Peyer's patch (tissue), 4 donors: ENCODE results near the gene ITPRIPL1. TPM values are rescaled to one million over a fixed set of nuclear protein-coding genes. Genes with fewer than 3 reads are reported as not detected.

Experiments used
- DNase-seq, 3 donors: peaks; one replicate each; pipeline ENCODE4 v3.0.0-alpha.2; 2017 to 2019
- H3K27ac ChIP-seq, 4 donors: fragments of 200-600 bp; sonication (generic); one replicate each; pipeline ENCODE4 v1.5.1; 2016 to 2019
- H3K27me3 ChIP-seq, 2 donors: fragments of 200-600 bp; sonication (generic); one replicate each; pipeline ENCODE4 v1.5.1; 2019
- H3K36me3 ChIP-seq, 3 donors: fragments of 200-600 bp; sonication (generic); one replicate each; pipeline ENCODE4 v1.5.1; 2016 to 2019
- H3K4me1 ChIP-seq, 4 donors: fragments of 200-600 bp; sonication (generic); one replicate each; pipeline ENCODE4 v1.5.1; 2016 to 2019
- H3K4me3 ChIP-seq, 4 donors: fragments of 200-600 bp; sonication (generic); 1 replicate in 3 of 4; 2 replicates in 1 of 4; pipeline ENCODE4 v1.5.1; 2016 to 2019; ENCODE audit warnings: mild to moderate bottlenecking in 1 of 4
- H3K9me3 ChIP-seq, 4 donors: fragments of 200-600 bp; sonication (generic); one replicate each; pipeline ENCODE4 v1.5.1; 2016 to 2019; ENCODE audit warnings: mild to moderate bottlenecking in 1 of 4
- CTCF ChIP-seq, 6 experiments: fragments of 450-650 bp in 4 of 6; fragments of 200-600 bp in 2 of 6; sonication (generic) in 1 of 6; IDR thresholded peaks; one replicate each; pipeline ENCODE4 v1.5.1; 2017 to 2019; ENCODE audit warnings: antibody characterized with exemption in 6 of 6, mild to moderate bottlenecking in 3 of 6, moderate library complexity in 1 of 6
- POLR2A ChIP-seq, 2 donors: fragments of 450-650 bp; IDR thresholded peaks; one replicate each; pipeline ENCODE4 v1.5.1; 2017; ENCODE audit warnings: antibody characterized with exemption in 2 of 2, mild to moderate bottlenecking in 2 of 2, moderate library complexity in 2 of 2
- total RNA-seq, 4 donors: library from RNA; depleted of rRNA; stranded (reverse); fragments of >200 nt; gene quantifications; one replicate each; pipeline ENCODE4 v1.1.0, GENCODE V29; 2016

The ITPRIPL1 gene
- total RNA-seq, 4 donors from 2014 or later, result 1.1 to 1.3 TPM; not detected in 2

- peaks cover 3 to 17% (median 6%) of the 10 kb centered on the region in 4 donors for H3K4me1 ChIP-seq
- TF ChIP-seq POLR2A (IDR thresholded peaks at IDR 0.05) (no peak), CTCF (IDR thresholded peaks at IDR 0.05) (no peak)
- H3K27me3 ChIP-seq, result no peaks in the 10 kb centered on the region
- peak overlapping the region; percentile 72 to 90 (median 80) for H3K27ac ChIP-seq
- peaks cover 0 to 32% (median 0%) of the 10 kb centered on the region in 3 donors for H3K36me3 ChIP-seq
- no peak for DNase-seq
- no peaks in the 10 kb centered on the region for H3K9me3 ChIP-seq
- peak overlapping the region in 2 of 4 donors; percentile 69 to 70 for H3K4me3 ChIP-seq
These were observed 18.7 kb upstream of the ITPRIPL1 start for GRCh38 chr2:96306370-96306769.

GRCh38 chr2:96308248-96308647, 16.9 kb upstream of the ITPRIPL1 start:
- TF ChIP-seq POLR2A (IDR thresholded peaks at IDR 0.05), result no peak
- no peak for TF ChIP-seq CTCF (IDR thresholded peaks at IDR 0.05)
- DNase-seq, result no peak
- Histone ChIP-seq H3K4me3 (no peak overlapping the region), H3K9me3 (no peaks in the 10 kb centered on the region), H3K27ac (no peak overlapping the region), H3K36me3 (peaks cover 0 to 13% (median 0%) of the 10 kb centered on the region in 3 donors), H3K27me3 (no peaks in the 10 kb centered on the region), H3K4me1 (peaks cover 3 to 17% (median 6%) of the 10 kb centered on the region in 4 donors)

- DNase-seq, result no peak
- H3K4me1 ChIP-seq, result peaks cover 0 to 5% (median 0%) of the 10 kb centered on the region in 4 donors
- peak overlapping the region in 1 of 4 donors; percentile 33 for H3K27ac ChIP-seq
- TF ChIP-seq POLR2A (IDR thresholded peaks at IDR 0.05), result no peak
- no peak for TF ChIP-seq CTCF (IDR thresholded peaks at IDR 0.05)
- H3K36me3 ChIP-seq, result no peaks in the 10 kb centered on the region
- H3K4me3 ChIP-seq, result no peak overlapping the region
- H3K9me3 ChIP-seq, result no peaks in the 10 kb centered on the region
- H3K27me3 ChIP-seq, result no peaks in the 10 kb centered on the region
These were observed 10.1 kb upstream of the ITPRIPL1 start for GRCh38 chr2:96315005-96315399.

GRCh38 chr2:96315400-96316071, 9.6 kb upstream of the ITPRIPL1 start:
- TF ChIP-seq POLR2A (IDR thresholded peaks at IDR 0.05), result no peak
- Histone ChIP-seq H3K9me3 (no peaks in the 10 kb centered on the region), H3K4me3 (no peak overlapping the region), H3K4me1 (peaks cover 0 to 5% (median 0%) of the 10 kb centered on the region in 4 donors), H3K27ac (peak overlapping the region in 2 of 4 donors; percentile 3 to 33), H3K27me3 (no peaks in the 10 kb centered on the region), H3K36me3 (no peaks in the 10 kb centered on the region)
- peak in 2 of 3 donors; percentile 45 to 75 for DNase-seq

GRCh38 chr2:96316999-96317398, 8.1 kb upstream of the ITPRIPL1 start:
- TF ChIP-seq POLR2A (IDR thresholded peaks at IDR 0.05) (no peak), CTCF (IDR thresholded peaks at IDR 0.05) (no peak)
- Histone ChIP-seq H3K27me3 (no peaks in the 10 kb centered on the region), H3K9me3 (no peaks in the 10 kb centered on the region), H3K4me3 (no peak overlapping the region), H3K4me1 (peaks cover 0 to 5% (median 2%) of the 10 kb centered on the region in 4 donors), H3K27ac (no peak overlapping the region), H3K36me3 (no peaks in the 10 kb centered on the region)
- no peak for DNase-seq

GRCh38 chr2:96317584-96317997, 7.5 kb upstream of the ITPRIPL1 start:
- Histone ChIP-seq H3K4me3 (no peak overlapping the region), H3K36me3 (no peaks in the 10 kb centered on the region), H3K27ac (no peak overlapping the region), H3K27me3 (no peaks in the 10 kb centered on the region), H3K9me3 (no peaks in the 10 kb centered on the region), H3K4me1 (peaks cover 0 to 7% (median 3%) of the 10 kb centered on the region in 4 donors)
- DNase-seq, result no peak
- TF ChIP-seq CTCF (IDR thresholded peaks at IDR 0.05) (no peak), POLR2A (IDR thresholded peaks at IDR 0.05) (no peak)
